Activated CD4-positive, alpha-beta memory T cell treated with anti-CD3 and anti-CD28 coated beads for 36 hours (primary cell): ENCODE results near the gene PHF5A. TPM values are rescaled to one million over a fixed set of nuclear protein-coding genes. Genes with fewer than 3 reads are reported as not detected.
"Not testable (repeated sequence)": the region's sequence is repeated elsewhere in the genome, so short reads cannot be mapped to it uniquely, and the experiment has no call there.

Experiments used
- CTCF ChIA-PET: fragments of 350-600 bp; sonication (Branson Sonifier 250); formaldehyde crosslinking; loops from one replicate; lab custom pipeline; 2021; ENCODE audit warnings: antibody characterized with exemption, inconsistent platforms; lab: Charles Lee
- POLR2A ChIA-PET: fragments of 350-600 bp; sonication (Branson Sonifier 250); formaldehyde crosslinking; loops from one replicate; lab custom pipeline; 2021; ENCODE audit warnings: antibody characterized with exemption; lab: Charles Lee
- DNase-seq: peaks from one replicate; pipeline ENCODE4 v3.0.0-alpha.2; 2020
- H3K27ac Mint-ChIP-seq: one replicate; pipeline ENCODE4 v1.8.0; 2021; ENCODE audit warnings: mixed read lengths
- H3K27me3 Mint-ChIP-seq: one replicate; pipeline ENCODE4 v1.8.0; 2021; ENCODE audit warnings: mixed read lengths
- H3K36me3 Mint-ChIP-seq: one replicate; pipeline ENCODE4 v1.8.0; 2021; ENCODE audit warnings: mixed read lengths
- H3K4me1 Mint-ChIP-seq: one replicate; pipeline ENCODE4 v1.8.0; 2021; ENCODE audit warnings: low read depth, mixed read lengths
- H3K4me3 Mint-ChIP-seq: one replicate; pipeline ENCODE4 v1.8.0; 2021; ENCODE audit warnings: mild to moderate bottlenecking, mixed read lengths
- H3K9me3 Mint-ChIP-seq: one replicate; pipeline ENCODE4 v1.8.0; 2021; ENCODE audit warnings: mixed read lengths
- intact Hi-C: fragments of 100-400 bp; cut with micrococcal nuclease; formaldehyde crosslinking; loops from one replicate; pipeline ENCODE4 v1.15.1; 2023
- total RNA-seq, 2 experiments: library from RNA; stranded (reverse); gene quantifications; one replicate each; pipeline ENCODE4 v1.2.3, GENCODE V29; 2021

The PHF5A gene
- total RNA-seq, 2 experiments from 2014 or later, result 55.4 to 60.0 TPM

DNA sequence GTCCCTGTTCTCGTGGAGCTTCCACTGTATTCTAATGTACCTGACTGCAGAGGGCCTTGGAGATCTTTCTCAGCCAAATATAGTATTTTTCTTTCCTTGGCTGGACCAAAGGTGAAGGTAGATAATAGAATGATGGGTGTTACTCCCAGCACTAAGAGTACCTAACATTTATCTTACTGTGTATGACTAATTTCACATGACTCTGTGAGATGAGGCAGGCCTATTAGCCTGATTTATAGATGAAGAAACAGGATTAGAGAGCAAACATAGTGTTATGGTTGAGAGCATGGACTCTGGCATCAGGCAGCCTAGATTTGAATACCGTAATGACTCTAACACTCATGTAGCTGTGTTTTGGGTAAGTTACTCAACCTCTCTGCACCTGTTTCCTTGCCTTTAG, 3.1 kb upstream of the PHF5A start:
- no peaks in the 10 kb centered on the region for H3K9me3 Mint-ChIP-seq
- no peak overlapping the region for H3K27ac Mint-ChIP-seq
- peaks cover 20% of the 10 kb centered on the region for H3K36me3 Mint-ChIP-seq
- CTCF ChIA-PET, result no interaction called here
- DNase-seq, result no peak
- intact Hi-C loops, result no loop called here
- no peak overlapping the region for H3K4me3 Mint-ChIP-seq
- H3K4me1 Mint-ChIP-seq, result peaks cover 50% of the 10 kb centered on the region
- POLR2A ChIA-PET, result no interaction called here
- no peaks in the 10 kb centered on the region for H3K27me3 Mint-ChIP-seq

DNA sequence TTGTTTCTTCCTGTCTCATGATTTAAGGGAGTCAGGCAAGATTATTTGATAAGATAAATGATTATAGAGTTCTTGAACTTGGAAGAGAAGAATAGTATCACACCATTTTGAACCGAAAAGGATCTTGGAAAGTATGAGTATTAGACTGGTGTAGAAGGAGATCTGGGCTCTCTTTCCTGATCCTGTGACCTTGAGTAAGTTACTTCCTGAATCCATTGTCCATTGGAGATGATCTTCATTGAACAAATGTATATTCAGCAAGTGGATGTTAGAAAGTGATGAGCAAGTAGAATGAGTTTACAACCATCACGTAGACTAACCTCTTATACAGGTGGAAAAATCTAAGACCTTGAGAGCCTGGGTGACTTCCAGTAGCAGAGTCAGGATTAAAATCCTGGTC, 2.4 kb upstream of the PHF5A start:
- peak overlapping the region; percentile 93 for H3K4me3 Mint-ChIP-seq
- CTCF ChIA-PET, result interaction anchor here (0.6 to 3.5 kb wide), 2 partner anchors 17 to 67 kb away, joined by 3 to 20 read pairs; no protein-coding TSS in a partner anchor
- peaks cover 50% of the 10 kb centered on the region for H3K4me1 Mint-ChIP-seq
- POLR2A ChIA-PET, result no interaction called here
- DNase-seq, result no peak
- no peaks in the 10 kb centered on the region for H3K9me3 Mint-ChIP-seq
- H3K27ac Mint-ChIP-seq, result peak overlapping the region; percentile 1
- H3K27me3 Mint-ChIP-seq, result no peaks in the 10 kb centered on the region
- intact Hi-C loops, result no loop called here
- peaks cover 25% of the 10 kb centered on the region for H3K36me3 Mint-ChIP-seq

DNA sequence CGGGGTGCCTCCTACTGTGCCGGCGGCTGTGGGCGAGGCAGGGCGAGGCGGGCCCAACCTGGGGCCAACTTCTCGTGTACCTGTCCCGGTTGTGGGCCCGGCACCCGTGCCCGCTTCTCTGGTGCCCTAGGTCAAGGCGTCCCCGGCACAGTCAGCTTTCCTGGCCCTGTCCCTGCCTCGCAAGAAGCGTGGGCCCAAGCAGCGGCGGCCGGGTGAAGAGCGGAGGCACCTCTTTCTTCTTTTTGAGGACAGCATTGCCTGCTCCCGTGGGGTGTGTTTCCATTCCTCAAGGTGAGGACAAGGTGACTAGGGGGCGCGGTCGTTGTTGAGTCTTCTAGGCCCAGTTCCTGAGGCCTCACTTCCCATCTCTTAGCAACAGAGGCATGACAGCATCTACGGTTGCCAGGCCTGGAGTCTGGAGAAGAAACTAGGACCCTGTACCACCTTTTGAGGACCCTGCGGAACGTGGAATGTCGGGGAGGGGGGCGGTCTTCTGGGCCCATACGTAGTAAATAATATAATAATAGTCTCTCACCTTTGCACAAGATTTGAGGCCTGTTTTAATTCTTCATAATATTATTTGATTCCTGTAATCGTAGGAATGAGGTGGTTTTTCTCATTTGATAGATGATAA, 843 bp upstream of the PHF5A start:
- no peaks in the 10 kb centered on the region for H3K27me3 Mint-ChIP-seq
- DNase-seq, result no peak
- ChIA-PET CTCF (interaction anchor here (0.9 to 3.5 kb wide), 13 partner anchors 8 to 220 kb away, joined by 3 to 20 read pairs (median 5); partner anchors contain the start of genes RANGAP1, SNU13, TOB2 and ZC3H7B), POLR2A (interaction anchor here (0.7 to 3.0 kb wide), 14 partner anchors 8 to 446 kb away, joined by 3 to 57 read pairs (median 4); partner anchors contain the start of genes DESI1, PMM1, RANGAP1 and TEF)
- H3K27ac Mint-ChIP-seq, result peak overlapping the region; percentile 99
- no peaks in the 10 kb centered on the region for H3K9me3 Mint-ChIP-seq
- peak overlapping the region; percentile 93 for H3K4me3 Mint-ChIP-seq
- H3K36me3 Mint-ChIP-seq, result peaks cover 37% of the 10 kb centered on the region
- intact Hi-C loops, result loop anchor here (1.0 to 5.0 kb wide), 5 partner anchors 25 to 612 kb away; partner anchors contain the start of genes RANGAP1, ST13, XPNPEP3 and ZC3H7B
- peaks cover 53% of the 10 kb centered on the region for H3K4me1 Mint-ChIP-seq

DNA sequence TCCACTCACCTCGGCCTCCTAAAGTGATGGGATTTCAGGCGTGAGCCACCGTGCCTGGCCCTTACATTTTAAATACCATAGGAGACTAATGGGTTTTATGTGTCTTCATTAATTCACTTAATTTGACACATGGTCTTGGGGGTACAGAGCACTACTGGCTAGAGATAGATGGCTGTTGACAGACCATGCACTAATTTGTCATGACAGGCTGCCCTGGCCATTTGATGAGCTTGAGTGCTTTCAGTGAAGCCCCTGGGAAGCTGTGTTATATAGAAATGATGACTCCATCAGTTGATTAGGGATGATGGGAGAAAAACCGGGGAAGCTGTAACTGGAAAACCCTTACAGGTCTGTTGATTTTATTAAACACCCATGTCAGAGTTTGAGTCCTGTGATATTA, 6.6 kb downstream of the PHF5A start:
- POLR2A ChIA-PET, result interaction anchor here (1.5 to 2.5 kb wide), 2 partner anchors 14 to 16 kb away, joined by 3 to 14 read pairs; partner anchors contain the start of gene TOB2
- H3K9me3 Mint-ChIP-seq, result no peaks in the 10 kb centered on the region
- intact Hi-C loops, result no loop called here
- CTCF ChIA-PET, result interaction anchor here (1.6 kb wide), 1 partner anchor 58 kb away, joined by 5 read pairs; no protein-coding TSS in a partner anchor
- H3K36me3 Mint-ChIP-seq, result peaks cover 45% of the 10 kb centered on the region
- H3K27ac Mint-ChIP-seq, result no peak overlapping the region
- peaks cover 8% of the 10 kb centered on the region for H3K4me1 Mint-ChIP-seq
- H3K27me3 Mint-ChIP-seq, result no peaks in the 10 kb centered on the region
- no peak overlapping the region for H3K4me3 Mint-ChIP-seq
- no peak for DNase-seq

DNA sequence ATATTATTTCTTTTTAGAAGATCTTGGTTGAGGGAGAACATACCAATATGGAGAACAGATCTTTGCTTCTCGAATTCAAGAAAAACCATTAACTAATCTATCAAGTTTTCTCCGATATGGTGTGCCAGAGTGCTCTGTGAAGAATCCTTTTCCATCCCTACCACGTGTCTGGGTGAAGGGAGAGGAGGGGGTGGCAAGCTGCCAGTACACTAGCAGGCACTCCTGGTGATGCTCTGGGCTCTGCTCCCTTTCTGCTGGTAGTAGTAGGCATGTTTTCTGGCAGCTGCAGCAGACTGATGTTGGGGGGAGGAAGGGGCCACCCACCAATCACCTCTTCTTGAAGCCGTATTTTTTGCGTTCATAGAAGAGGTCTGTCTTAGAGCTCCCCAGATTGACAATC, 8.4 kb downstream of the PHF5A start:
- intact Hi-C loops, H3K27me3 Mint-ChIP-seq, H3K27ac Mint-ChIP-seq, DNase-seq, H3K4me1 Mint-ChIP-seq, H3K9me3 Mint-ChIP-seq, H3K4me3 Mint-ChIP-seq: not testable (repeated sequence)
- POLR2A ChIA-PET, result interaction anchor here (0.9 kb wide), 1 partner anchor 14 kb away, joined by 4 read pairs; the partner anchor contains the start of gene TOB2
- CTCF ChIA-PET, result interaction anchor here (1.0 kb wide), 1 partner anchor 67 kb away, joined by 3 read pairs; no protein-coding TSS in a partner anchor
- peaks cover 34% of the 10 kb centered on the region for H3K36me3 Mint-ChIP-seq

DNA sequence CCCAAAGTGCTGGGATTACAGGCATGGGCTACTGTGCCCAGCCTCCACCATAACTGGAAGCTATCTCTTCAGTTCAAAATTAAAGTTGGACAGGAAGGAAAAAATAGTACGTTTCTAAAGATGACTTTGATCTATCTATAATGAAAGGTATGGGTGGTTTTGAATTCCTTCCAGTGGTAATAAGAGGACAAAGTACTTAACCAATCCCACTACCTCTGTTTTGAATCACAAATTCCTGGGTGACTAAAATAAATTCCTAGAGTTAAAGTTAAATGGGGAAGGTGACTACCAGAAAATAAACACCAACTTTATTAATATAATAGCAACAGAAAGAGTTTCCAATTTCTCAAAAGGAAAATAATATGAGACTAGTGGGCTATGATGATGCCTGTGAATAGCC, 9.1 kb downstream of the PHF5A start:
- Mint-ChIP-seq H3K36me3 (peaks cover 28% of the 10 kb centered on the region), H3K4me1 (peaks cover 4% of the 10 kb centered on the region), H3K4me3 (no peak overlapping the region), H3K9me3 (no peaks in the 10 kb centered on the region), H3K27me3 (no peaks in the 10 kb centered on the region), H3K27ac (no peak overlapping the region)
- ChIA-PET POLR2A (interaction anchor here (0.9 to 1.2 kb wide), 2 partner anchors 9 to 11 kb away, joined by 4 read pairs; partner anchors contain the start of genes ACO2 and PHF5A), CTCF (no interaction called here)
- intact Hi-C loops, result no loop called here
- DNase-seq, result no peak

DNA sequence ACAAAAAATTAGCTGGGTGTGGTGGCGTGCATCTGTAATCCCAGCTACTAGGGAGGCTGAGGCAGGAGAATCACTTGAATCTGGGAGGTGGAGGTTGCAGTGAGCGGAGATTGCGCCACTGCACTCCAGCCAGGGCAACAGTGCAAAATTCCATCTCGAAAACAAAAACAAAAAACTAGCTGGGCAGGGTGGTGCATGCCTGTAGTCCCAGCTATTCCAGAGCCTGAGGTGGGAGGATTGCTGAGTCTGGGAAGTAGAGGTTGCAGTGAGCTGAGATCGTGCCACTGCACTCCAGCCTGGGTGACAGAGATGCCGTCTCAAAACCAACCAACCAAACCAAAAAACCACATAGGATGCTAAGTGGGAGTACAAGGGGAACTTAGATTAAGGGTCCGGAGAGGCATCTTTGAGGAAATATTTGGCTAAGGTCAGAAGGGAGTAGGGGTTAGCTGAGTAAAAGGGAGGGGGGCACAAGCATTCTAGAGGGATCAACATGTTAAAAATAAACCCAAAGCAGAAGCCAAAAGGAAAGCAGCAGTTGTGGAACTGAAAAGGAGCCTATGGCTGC, 10.2 kb downstream of the PHF5A start:
- ChIA-PET POLR2A (interaction anchor here (1.2 kb wide), 1 partner anchor 10 kb away, joined by 4 read pairs; the partner anchor contains the start of genes ACO2 and PHF5A), CTCF (interaction anchor here (1.5 kb wide), 1 partner anchor 10 kb away, joined by 4 read pairs; the partner anchor contains the start of genes ACO2 and PHF5A)
- Mint-ChIP-seq H3K9me3 (no peaks in the 10 kb centered on the region), H3K4me3 (no peak overlapping the region), H3K4me1 (peaks cover 2% of the 10 kb centered on the region), H3K27me3 (no peaks in the 10 kb centered on the region), H3K36me3 (peaks cover 22% of the 10 kb centered on the region), H3K27ac (no peak overlapping the region)
- intact Hi-C loops, result no loop called here
- no peak for DNase-seq

DNA sequence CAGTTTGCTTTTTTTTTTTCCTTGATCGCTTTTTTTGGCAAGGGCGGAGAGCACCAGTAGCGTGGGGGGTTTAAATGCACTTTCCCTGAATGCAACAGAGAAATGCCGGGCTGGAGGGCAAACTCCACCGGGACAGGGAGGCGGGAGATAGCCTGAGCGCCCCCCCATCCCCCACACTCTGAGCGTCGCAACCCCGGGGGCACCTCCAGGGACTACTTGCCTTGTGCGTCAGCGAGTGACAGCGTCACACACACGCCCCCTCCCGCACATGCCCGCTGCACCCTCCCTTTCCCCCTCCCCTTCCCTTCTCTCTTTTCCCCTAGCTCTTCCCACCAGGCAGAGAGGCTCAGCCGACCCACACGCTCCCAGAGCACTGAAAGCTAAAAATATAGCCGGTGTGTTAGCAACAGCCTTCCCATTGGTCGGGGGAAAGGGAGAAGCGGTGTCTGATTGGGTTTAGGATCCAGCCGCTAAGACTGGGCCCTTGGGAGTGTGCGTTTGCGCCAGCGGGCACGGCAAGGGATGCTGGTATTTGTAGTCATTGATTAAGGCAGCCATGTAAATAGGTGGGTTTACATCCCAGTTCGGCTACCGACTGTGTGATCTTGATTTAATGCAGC, 20.2 kb downstream of the PHF5A start:
- Mint-ChIP-seq H3K27me3 (no peaks in the 10 kb centered on the region), H3K36me3 (peaks cover 15% of the 10 kb centered on the region), H3K27ac (peak overlapping the region; percentile 98), H3K9me3 (no peaks in the 10 kb centered on the region), H3K4me3 (peak overlapping the region; percentile 94), H3K4me1 (peaks cover 17% of the 10 kb centered on the region)
- CTCF ChIA-PET, result interaction anchor here (0.6 to 1.8 kb wide), 8 partner anchors 20 to 204 kb away, joined by 3 to 12 read pairs (median 4); partner anchors contain the start of genes ACO2 and PHF5A
- intact Hi-C loops, result loop anchor here (1.0 to 10.0 kb wide), 6 partner anchors 20 to 591 kb away; partner anchors contain the start of genes DESI1, EP300, PHF5A and POLR3H
- DNase-seq, result peak; percentile 95
- POLR2A ChIA-PET, result interaction anchor here (0.7 to 2.5 kb wide), 12 partner anchors 11 to 173 kb away, joined by 3 to 33 read pairs (median 4); partner anchors contain the start of genes ACO2, PHF5A, PMM1 and RANGAP1

DNA sequence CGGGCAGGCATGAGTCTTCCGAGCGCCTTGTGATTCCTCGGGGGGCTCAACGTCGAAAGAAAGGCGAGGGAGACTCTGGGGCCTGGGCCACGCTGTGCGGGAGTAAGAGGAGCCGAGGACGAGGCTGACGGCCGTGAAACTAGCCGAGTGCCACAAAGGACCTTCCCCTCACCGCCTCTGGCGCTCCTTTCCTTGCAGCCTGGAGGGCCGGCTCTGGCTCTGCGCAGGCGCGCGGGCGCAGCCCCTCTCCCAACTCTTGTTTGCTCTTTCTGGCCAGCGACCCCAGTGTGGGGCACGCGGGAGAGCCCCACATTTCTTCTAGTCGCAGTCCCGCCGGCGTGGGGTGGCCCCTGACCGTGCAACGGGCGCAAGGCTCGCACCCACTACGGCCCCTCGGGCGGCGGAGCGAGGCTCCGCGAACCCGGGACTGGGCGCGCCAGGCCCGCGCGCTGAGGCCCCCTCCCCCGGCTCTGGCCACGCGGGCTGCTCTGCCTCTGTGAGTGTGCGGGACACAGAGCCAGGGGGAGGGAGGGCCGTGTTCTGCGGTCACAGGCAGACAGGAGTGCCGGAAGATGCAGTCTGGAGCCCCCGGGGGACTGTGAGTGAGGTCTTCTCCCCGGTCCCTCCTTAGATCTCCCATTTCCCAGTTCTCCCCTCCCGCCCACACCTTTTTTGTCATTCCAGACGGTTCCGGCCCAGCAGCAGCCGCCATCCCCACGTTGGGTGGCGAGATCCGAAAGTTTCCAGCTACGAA, 20.9 kb downstream of the PHF5A start:
- intact Hi-C loops, result loop anchor here (1.0 to 10.0 kb wide), 6 partner anchors 21 to 590 kb away; partner anchors contain the start of genes DESI1, EP300, PHF5A and POLR3H
- Mint-ChIP-seq H3K27ac (peak overlapping the region; percentile 98), H3K27me3 (no peaks in the 10 kb centered on the region), H3K4me1 (peaks cover 24% of the 10 kb centered on the region), H3K36me3 (peaks cover 19% of the 10 kb centered on the region), H3K4me3 (peak overlapping the region; percentile 94), H3K9me3 (no peaks in the 10 kb centered on the region)
- POLR2A ChIA-PET, result interaction anchor here (0.6 to 3.0 kb wide), 26 partner anchors 9 to 333 kb away, joined by 3 to 57 read pairs (median 4); partner anchors contain the start of genes ACO2, DESI1, PHF5A and PMM1
- CTCF ChIA-PET, result interaction anchor here (0.5 to 2.4 kb wide), 8 partner anchors 21 to 653 kb away, joined by 3 to 18 read pairs (median 6); partner anchors contain the start of genes ACO2 and PHF5A
- DNase-seq, result peak; percentile 70

DNA sequence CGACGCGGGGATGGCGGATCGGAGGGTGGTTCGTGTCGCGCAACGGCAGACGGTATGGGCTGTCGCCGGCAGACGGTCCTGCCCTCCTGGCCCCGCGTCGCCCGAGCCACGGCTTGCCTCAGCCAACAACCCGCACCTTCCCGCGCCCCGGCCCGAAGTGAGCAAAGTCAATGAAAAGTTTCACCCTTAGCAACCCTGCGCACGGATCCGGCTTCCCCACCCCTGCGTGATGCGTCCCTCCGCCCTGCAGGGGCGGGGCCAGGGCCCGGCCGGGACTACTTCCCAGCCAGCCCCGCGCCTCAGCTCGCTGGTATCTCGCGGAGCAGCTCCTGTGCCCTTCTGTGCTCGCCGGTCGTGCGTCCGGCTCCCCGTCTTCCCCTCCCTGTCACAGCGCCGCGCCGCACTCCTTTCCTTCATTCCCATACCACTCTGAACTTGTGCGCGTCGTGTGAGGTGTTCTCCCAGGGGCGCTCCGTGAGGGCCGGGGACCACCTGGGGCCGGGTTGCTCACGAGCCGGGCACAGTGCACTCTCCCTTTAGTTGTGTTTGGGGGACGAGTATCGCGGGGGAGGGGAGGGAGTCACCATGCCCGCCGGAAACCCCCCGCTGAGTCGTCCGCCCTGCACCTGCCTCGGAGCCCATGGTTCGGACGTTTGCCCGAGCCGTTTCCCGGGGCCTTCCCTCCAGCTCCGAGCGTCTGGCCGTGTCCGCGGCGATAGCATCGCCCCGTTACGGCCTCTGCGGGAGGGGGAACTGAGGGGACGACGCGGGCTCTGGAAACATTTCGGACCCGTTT, 21.7 kb downstream of the PHF5A start, which contains the start of gene TOB2:
Gene TOB2 (minus strand): TSS at position 163 of the 796 bp plus-strand sequence. CDS start 9,456 bp downstream, outside the sequence.
- Mint-ChIP-seq H3K36me3 (peaks cover 21% of the 10 kb centered on the region), H3K27me3 (no peaks in the 10 kb centered on the region), H3K9me3 (no peaks in the 10 kb centered on the region), H3K4me1 (peaks cover 30% of the 10 kb centered on the region), H3K27ac (peak within 1 kb of the TSS; percentile 98), H3K4me3 (peak within 1 kb of the TSS; percentile 94)
- CTCF ChIA-PET, result interaction anchor here (0.5 to 2.4 kb wide), 4 partner anchors 21 to 653 kb away, joined by 3 to 18 read pairs (median 8); partner anchors contain the start of genes ACO2 and PHF5A
- peak; percentile 96 for DNase-seq
- POLR2A ChIA-PET, result interaction anchor here (0.6 to 3.0 kb wide), 19 partner anchors 10 to 334 kb away, joined by 3 to 57 read pairs (median 4); partner anchors contain the start of genes ACO2, DESI1, PHF5A and PMM1
- intact Hi-C loops, result loop anchor here (1.0 to 10.0 kb wide), 3 partner anchors 352 to 590 kb away; partner anchors contain the start of genes EP300, RBX1, ST13 and XPNPEP3
